Measurements from ENCODE around the gene RABGAP1L.

GRCh38 chr1:174747613-174748012 lies 588.3 kb downstream of the RABGAP1L start:
- TF ChIP-seq CTCF (IDR thresholded peaks at IDR 0.05) (peak in 1 of 7 experiments; percentile 10), POLR2A (IDR thresholded peaks at IDR 0.05) (no peak)

Measured in body of pancreas (tissue), 4 donors.